ENCODE measurements around the gene TMEM117.

TMEM117 gene

DNA sequence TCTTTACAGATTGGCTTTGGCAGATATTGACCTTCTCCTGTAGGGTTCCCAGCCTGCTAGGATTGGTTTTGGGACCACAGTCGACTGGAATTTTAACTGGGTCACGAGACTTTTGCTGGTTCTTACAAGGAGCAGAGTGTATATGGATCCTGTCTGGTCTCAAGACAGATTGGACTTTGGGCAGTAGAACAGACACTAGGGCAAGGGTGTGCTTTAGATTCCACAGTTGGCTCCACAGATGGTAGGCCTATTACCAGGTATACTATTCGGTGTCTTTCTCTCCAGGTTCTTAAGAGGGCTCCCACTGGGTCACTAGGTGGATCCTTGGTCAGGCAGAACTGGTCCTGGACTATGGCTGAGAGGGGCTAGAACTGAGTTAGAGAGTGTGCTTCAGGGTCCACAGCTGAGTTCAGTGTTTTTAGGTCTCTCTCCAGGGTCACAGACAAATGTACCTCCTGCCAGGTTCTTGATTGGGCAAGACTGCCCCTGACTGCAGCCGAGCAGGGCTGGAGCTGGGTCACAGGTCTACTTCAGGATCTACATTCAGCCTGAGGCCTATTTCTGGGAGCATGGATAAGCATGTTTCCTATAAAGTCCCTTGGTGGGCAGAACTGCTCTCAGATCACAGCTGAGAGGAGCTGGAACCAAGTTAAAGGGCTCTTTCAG is 460.2 kb downstream of the TMEM117 start:
- DNase-seq (ENCODE audit: low read depth, low spot score), result no peak

DNA sequence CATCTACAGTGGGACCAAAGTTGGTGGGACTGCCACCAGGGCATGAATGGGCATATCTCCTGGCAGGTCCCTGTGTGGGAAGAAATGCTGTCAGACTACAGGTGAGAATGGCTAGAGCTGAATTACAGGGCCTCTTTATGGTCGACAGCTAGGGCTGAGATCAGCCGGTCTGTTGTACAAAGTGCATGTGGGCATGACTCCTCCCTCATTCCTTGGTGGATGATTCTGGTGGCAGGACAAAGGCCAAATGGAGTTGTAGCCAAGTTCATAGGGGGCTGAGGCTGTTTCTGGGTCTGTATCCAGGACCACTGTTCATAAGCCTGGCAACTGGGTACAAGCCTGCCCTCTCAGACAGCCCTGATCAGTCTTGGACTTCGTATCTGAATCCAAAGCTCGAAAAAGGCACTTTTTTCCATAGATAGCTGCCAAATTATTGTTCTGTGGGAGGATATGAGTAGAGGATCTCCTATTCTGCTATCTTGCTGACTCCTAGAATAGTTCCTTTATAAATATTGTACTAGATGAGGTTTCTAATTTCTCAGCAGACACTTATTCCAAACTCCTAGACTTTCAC is 460.8 kb downstream of the TMEM117 start:
- no peak for DNase-seq (ENCODE audit: low read depth, low spot score)

DNA sequence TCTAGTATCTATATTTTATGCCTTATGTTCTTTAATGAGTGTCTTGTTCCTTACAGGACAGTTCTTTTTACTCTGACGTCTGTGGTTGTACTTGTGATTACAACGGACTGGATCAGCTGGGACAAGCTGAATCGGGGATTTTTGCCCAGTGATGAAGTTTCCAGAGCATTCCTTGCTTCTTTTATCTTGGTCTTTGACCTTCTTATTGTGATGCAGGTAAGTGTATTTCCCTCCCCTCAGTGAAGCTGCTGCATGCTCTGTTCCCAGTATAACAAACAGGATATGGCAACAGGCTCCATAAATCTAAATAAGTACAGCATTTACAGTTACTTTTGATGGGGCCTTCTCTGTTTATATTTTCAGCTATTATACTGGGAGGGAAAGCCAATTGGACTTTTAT is 463.6 kb downstream of the TMEM117 start:
- no peak for DNase-seq (ENCODE audit: low read depth, low spot score)

DNA sequence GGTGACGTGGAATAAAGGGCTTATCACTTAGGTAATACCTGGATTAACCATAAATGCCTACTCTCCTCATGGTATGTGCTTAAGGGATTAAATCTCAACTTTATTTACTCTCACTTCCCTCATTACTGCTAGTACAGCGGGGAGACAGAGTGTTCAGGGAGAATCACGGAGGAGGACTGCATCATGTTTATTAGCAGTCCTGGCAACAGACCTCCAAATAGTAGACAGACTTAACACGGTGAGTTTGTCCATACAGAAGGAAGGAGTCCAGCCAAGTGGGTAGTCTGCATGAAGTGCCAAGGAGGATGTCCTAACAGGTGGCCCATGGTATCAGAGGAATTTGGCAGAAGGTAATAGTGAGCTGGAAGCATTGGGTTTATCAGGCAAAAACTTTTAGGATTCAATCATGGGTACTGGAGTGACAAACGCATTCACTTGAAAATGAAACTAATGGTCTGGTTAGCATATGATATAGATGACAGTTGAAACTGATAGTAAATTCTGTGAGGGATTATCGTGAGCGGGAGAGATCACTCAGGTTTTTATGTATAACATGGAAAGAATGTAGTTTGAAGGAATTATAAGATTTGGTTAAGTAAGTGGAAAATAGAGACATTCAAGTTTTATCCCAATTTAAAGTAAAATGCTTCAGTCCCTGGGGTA is 471.8 kb downstream of the TMEM117 start:
- DNase-seq (ENCODE audit: low read depth, low spot score), result no peak

DNA sequence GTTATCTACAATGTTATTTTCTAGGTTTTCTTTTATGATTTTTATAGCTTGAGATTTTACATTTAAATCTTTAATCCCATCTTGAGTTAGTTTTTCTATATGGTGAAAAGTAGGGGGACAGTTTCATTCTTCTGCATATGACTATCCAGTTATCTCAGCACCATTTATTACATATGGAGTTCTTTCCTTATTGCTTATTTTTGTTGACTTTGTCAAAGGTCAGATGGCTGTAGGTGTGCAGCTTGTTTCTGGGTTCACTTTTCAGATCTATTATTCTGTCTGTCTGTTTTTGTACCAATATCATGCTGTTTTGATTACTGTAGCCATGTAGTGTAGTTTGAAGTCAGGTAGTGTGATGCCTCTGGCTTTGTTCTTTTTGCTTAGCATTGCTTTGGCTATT is 477.3 kb downstream of the TMEM117 start:
- no peak for DNase-seq (ENCODE audit: low read depth, low spot score)

DNA sequence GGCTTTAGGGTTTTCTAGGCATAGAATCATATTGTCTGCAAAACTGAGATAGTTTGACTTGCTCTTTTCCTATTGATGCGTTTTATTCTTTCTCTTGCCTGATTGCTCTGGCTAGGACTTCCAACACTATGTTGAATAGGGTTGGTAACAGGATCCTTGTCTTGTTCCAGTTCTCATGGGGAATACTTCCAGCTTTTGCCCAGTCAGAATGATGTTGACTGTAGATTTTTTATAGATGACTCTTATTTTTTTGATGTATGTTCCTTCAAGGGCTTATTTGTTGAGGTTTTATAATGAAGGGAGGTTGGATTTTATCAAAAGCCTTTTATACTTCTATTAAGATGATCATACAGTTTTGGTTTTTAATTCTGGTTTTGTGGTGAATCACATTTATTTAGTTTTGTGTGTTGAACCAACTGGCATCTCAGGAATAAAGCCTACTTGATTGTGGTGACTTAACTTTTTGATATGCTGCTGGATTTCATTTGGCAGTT is 478.2 kb downstream of the TMEM117 start:
- no peak for DNase-seq (ENCODE audit: low read depth, low spot score)

DNA sequence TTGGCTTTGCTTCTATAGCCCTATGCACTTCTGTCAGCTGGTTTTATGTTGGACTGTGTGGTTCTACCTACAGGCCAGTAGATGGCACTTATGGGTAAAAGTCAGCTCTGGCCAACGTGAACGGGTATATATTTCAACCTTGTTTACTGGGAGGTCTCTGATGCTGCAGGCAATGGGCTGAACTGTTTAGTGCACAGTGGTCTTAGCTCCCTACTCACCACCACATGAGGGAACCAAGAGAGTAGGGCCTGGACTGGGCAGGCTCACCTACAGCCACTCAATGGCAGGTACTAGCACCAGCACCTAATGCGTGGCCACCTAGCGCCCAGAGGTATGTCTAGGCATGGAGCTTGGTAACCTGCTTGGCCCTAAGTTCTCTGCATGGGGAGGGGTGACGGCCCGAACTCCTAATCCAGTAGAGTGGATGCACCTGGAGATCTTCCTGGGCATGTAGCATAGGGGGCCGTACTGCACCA is 481.8 kb downstream of the TMEM117 start:
- no peak for DNase-seq (ENCODE audit: low read depth, low spot score)

DNA sequence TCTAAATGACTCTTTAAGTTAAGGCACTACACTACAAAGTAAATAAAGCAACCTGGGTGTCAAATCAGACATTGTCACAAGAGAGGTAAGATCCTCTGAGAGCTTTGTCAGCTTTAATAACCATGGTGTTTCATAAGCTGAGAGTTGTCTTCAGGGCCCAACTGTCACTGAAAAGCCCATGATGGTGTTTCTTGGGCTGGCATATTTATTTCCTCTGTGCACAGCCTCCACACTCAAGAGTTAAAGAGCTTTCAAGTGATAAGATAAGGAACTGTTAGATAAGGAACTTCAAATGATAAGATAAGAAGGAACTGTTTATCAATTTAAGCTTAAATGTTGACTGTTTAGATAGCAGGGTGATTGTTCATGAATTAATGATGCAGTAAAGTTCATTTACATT is 495.4 kb downstream of the TMEM117 start:
- no peak for DNase-seq (ENCODE audit: low read depth, low spot score)

DNA sequence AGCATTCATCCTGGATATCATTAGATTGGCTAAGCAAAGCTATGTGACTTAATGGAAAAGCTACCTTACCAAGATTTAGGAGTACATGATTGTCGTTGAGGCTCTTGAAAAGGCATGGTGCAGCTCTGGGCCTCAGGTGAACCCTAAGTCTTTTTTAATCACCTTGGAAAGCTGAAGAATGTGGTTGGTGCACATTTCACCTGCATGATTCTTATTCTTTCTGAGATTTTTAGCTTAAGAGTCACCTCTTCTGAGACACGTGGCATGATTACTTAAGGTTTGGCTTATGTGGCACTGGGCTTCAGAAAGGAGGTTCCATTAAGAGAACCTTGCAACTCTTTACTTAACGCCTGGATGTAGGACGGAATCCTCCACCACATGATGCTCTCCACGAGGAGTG is 498.5 kb downstream of the TMEM117 start:
- no peak for DNase-seq (ENCODE audit: low read depth, low spot score)

DNA sequence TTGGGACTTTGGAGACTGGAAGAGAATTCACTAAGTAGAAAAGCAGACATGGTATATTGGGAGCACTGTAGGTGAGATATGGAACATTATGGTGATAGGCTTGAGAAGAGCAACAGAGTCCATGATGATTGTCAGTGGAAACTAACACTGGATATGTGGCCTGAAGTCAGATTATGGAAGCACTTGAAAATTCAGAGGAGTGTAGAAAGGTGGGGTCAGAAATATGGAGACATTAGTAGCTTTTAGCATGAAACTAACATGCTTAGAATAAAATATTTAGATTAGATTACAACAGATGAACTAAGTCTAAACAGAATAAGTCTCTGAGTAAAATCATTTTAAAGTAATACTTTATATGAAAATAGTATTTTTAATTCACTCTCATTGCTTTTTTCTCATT is 499.1 kb downstream of the TMEM117 start:
- DNase-seq (ENCODE audit: low read depth, low spot score), result no peak

DNA sequence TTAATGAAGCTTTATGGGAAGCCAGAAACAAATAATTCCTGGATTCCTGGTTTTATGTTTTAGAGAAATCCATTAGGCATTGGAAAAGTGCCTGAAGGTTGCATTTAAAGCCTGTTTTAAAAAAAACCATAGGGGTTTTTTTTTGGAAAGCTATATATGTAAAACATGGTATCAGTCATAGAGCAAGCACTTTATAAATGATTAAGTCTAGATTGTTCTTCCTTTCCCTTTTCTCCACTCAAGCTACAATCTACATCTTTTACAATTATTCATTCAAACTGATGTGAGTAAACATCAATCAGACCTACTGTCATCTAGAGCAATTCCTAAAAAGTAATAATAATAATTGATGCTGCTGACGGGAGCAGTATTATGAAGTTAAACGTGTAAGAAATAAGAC is 500.7 kb downstream of the TMEM117 start:
- DNase-seq (ENCODE audit: low read depth, low spot score), result no peak

DNA sequence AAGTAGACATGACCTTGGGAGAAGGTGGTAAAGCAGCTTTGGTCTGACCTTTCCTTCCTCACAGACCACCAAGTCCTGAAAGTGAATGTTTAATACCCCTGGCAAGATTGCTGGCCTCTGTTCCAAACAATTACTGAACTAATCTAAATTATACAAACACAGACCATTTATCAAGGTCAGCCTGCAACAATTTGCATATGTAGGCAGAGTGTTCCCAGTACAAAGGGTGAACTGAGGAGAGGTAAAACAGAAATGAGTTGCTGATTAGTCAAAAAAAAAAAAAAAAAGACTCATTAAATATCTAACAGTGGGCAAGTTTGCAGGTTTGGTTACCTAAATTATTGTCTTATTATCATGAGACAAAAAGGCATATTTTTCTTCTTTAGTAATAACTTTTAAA is 506.5 kb downstream of the TMEM117 start:
- no peak for DNase-seq (ENCODE audit: low read depth, low spot score)

DNA sequence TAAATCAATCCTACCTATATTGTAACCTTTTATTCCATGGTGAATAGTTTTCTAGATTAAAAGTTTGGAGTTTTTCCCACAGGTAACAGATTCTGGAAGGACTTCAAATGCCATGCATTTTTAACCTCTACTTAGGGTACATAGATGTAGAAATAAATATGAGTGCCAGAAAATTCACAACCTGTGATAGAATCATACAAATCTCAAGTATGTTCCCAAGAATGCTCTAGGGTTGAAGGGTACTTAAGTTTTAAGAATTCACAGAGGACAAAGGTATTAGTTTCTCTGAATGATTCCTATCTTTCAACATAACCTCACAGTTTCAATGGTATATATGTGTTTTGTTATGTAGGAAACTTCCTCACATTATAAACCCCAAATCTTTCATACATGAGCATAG is 511.3 kb downstream of the TMEM117 start:
- no peak for DNase-seq (ENCODE audit: low read depth, low spot score)

DNA sequence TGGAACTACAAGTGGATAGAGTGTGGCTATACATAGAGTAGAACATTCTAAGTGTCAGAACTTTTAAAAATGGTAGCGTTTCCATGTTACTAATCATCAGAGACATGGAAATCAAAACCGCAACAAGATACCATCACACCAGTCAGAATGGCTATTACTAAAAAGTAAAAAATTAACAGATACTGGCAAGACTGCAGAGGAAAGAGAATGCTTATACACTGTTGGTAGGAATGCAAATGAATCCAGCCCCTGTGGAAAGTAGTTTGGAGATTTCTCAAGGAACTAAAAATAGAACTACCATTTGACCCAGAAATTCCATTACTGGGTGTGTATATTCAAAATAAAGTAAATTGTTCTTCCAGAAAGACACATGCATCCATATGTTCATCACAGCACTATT is 521.6 kb downstream of the TMEM117 start:
- DNase-seq (ENCODE audit: low read depth, low spot score), result no peak

DNA sequence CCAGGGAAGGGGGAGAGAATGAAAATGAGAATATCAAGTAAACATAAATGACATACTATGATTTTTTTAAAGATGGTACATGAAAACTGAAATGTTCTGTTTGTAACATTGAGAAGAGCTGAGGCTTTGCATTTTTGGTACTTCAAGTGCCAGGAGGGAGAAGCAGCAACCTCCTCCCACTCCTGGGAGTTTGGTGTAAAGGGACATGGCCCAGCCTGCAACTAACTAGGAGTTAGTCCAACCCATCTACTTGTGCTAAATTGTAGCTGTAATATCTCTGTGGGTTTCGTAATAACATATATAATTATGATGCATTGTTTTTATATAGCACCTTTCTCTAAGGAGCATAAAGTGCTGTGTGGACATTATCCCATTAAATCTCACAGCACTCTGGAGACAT is 522.8 kb downstream of the TMEM117 start:
- no peak for DNase-seq (ENCODE audit: low read depth, low spot score)

DNA sequence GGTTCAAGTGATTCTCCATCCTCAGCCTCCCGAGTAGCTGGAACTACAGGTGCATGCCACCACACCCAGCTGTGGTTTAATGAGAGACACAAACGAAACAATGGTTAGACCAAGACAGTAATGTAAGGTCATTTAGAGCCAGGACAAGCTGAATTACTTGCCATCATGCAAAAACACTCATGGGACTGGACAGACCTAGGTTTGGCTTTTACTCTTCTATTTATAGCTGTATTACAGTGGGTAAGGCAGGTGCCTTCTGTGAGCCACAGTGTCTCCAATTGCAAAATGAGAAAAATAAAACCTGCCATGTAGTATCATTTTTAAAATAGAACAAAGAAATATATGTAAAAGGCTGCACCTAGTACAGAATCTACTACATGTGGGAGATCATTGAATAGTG is 527.1 kb downstream of the TMEM117 start:
- no peak for DNase-seq (ENCODE audit: low read depth, low spot score)

DNA sequence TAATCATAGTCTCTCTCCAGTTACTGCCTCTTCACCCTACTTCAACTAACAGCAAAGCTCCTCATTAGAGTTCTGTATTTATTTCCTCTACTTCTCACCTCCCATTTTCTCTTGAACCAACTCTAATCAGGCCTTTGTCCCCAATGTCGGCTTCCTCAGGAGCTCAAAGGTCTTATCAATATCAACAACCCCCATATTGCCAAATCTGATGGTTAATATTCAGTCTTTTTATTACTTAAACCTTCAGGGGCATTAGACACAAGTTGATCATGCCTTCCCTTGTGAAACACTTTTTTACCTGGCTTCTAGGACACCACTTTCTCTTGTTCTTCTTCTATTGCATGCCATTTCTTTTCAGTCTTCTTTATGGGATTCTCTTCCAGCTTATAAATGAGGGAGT is 531.3 kb downstream of the TMEM117 start:
- DNase-seq (ENCODE audit: low read depth, low spot score), result no peak

DNA sequence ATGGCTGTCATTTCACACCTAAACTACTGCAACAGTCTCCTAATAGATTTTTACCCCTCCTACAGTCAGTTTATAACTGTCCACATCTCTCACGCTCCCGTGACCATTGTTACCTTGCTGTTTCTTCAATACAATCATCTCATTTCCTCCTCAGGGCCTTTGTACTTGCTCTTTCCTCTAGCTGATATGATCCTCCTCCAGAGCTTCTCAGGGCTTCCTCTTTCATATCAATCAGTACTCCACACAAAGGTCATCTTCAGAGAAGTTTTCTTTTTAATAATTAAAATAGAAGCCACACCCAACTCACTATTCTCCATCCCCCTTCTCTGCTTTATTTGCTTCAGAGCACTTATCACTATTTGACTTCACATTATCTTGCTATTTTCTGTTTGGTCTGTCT is 532.0 kb downstream of the TMEM117 start:
- DNase-seq (ENCODE audit: low read depth, low spot score), result no peak

DNA sequence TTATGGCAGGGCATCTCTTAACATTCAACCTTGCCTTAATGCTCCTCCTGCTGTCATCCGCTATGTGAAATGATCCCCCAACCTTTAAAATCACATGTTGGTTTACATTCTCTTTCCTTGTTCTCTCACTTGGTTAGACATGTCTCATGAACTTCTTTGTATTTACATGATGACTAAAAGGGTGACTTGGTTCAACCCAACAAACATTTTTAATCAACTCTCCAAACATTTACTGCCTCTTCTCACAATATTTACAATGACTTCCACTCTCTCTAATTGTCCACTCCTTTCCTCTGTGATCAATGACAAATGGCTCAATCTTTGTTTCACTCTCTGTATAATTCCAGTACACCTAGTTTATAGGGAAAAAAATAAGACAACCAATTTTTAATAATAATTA is 534.1 kb downstream of the TMEM117 start:
- no peak for DNase-seq (ENCODE audit: low read depth, low spot score)

DNA sequence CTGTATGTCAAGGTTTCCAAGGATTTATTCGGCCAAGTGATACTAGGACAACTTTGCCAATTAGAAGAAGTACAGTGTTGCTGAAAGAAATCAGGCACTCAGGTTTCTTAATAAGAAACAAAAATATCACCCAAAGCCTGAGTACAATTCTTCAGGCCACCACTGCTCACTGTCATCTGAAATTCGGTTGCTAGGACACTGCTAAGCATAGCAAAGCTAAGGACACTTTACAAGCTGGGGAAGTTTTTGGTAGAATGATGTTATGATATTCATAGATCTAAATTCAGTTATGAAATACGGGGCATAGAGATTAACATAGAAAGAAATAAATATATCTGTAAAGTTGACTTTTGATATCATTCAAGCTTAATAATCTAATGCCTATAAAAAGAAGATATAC is 535.1 kb downstream of the TMEM117 start:
- no peak for DNase-seq (ENCODE audit: low read depth, low spot score)

DNA sequence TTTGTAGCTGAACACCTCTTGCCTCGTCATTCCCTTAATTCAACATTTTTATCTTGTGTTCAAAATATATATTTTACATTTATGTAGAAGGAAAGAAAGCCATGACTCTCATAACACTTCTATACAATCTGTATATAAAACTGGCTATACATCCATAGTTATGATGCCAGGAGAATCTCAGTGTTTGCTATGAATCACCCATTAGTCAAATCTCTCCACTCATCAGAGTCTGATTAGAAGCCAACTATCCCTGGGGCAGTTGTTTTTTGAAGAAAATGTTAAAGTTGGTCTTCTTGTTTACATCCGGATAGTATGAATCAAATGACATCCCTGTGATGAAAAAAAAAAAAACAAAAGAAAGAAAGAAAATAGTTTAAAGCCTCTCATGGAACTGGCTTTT is 536.4 kb downstream of the TMEM117 start:
- DNase-seq (ENCODE audit: low read depth, low spot score), result no peak

DNA sequence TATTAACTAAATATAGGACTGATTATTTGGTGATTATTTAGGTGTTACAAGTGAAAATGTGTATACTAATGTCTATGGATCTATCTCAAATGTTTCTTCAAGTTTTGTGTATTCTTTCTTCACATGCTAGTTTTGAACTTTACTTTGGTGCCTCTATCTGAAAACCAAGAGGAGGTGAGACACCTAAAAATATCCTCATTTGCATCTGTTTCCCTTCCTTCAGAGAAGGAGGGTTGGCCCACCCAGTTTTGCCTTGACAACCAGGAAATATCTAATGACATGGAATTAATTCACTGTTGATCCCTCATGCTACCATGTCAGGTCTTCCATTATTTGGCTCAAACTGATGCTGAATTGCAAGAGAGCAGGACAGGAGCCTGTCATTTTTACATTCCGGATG is 539.8 kb downstream of the TMEM117 start:
- no peak for DNase-seq (ENCODE audit: low read depth, low spot score)
